SU-DHL-6 (cell line): Measurements from ENCODE around the gene PLK2.
A peak's percentile ranks its signal among the peaks of the same experiment; 100 is the strongest.

Source experiments
- H2AFZ ChIP-seq: fragments of 200-600 bp; sonication (generic); 2 replicates; pipeline ENCODE4 v1.6.1; 2014; ENCODE audit warnings: low read depth, mild to moderate bottlenecking, moderate library complexity, mixed read lengths, antibody characterized with exemption, low read length; ENCODE audit not compliant: severe bottlenecking
- H3F3A ChIP-seq: fragments of 200-600 bp; shearing (Covaris generic); 2 replicates; pipeline ENCODE4 v1.6.0; 2016; ENCODE audit warnings: antibody characterized with exemption, mild to moderate bottlenecking; ENCODE audit not compliant: insufficient read depth
- H3K27ac ChIP-seq: fragments of 200-600 bp; sonication (generic); 2 replicates; pipeline ENCODE4 v1.5.1; 2016; ENCODE audit warnings: low read depth, mild to moderate bottlenecking, low read length, moderate library complexity, mixed read lengths
- H3K27me3 ChIP-seq: fragments of 200-600 bp; sonication (generic), shearing (Covaris generic); 2 replicates; pipeline ENCODE4 v1.6.0; 2014; ENCODE audit warnings: mild to moderate bottlenecking, low read length
- H3K36me3 ChIP-seq: fragments of 200-600 bp; sonication (generic); 2 replicates; pipeline ENCODE4 v1.6.1; 2014; ENCODE audit warnings: mild to moderate bottlenecking, low read length, mixed read lengths
- H3K4me2 ChIP-seq: fragments of 300-600, 200-600 bp; shearing (Covaris generic), sonication (generic); 2 replicates; pipeline ENCODE4 v1.6.0; 2014; ENCODE audit warnings: low read length, low read depth, mild to moderate bottlenecking; ENCODE audit not compliant: poor library complexity, severe bottlenecking
- H3K4me3 ChIP-seq: fragments of 200-600 bp; sonication (generic); 2 replicates; pipeline ENCODE4 v1.5.1; 2014; ENCODE audit warnings: antibody characterized with exemption, low read length, mild to moderate bottlenecking, mixed read lengths; ENCODE audit not compliant: insufficient read depth, poor library complexity, severe bottlenecking
- H3K79me2 ChIP-seq: fragments of 200-600 bp; sonication (generic); 2 replicates; pipeline ENCODE4 v1.6.1; 2014; ENCODE audit warnings: mild to moderate bottlenecking, low read length, moderate library complexity; ENCODE audit not compliant: insufficient read depth
- H3K9ac ChIP-seq: fragments of 200-600 bp; sonication (generic); 2 replicates; pipeline ENCODE4 v1.7.0; 2014; ENCODE audit warnings: mild to moderate bottlenecking, low read length
- H3K9me2 ChIP-seq: fragments of 200-600 bp; sonication (generic); replicated peaks from 2 replicates; pipeline ENCODE4 v1.6.1; 2014; ENCODE audit warnings: low read length; ENCODE audit not compliant: insufficient read depth
- H3K9me3 ChIP-seq: fragments of 200-600 bp; sonication (generic); 2 replicates; pipeline ENCODE4 v1.6.1; 2014; ENCODE audit warnings: low read length, mixed read lengths; ENCODE audit not compliant: insufficient read depth
- H4K20me1 ChIP-seq: fragments of 200-600 bp; sonication (generic); 2 replicates; pipeline ENCODE4 v1.6.1; 2014; ENCODE audit warnings: low read depth, mild to moderate bottlenecking, antibody characterized with exemption, low read length, moderate library complexity, mixed read lengths
- CTCF ChIP-seq: fragments of 200-600 bp; sonication (generic); IDR thresholded peaks from one replicate; pipeline ENCODE4 v1.5.1; 2017; ENCODE audit warnings: antibody characterized with exemption, mild to moderate bottlenecking, low read length, moderate library complexity; ENCODE audit not compliant: insufficient read depth, poor library complexity, severe bottlenecking
- EZH2phosphoT487 ChIP-seq: fragments of 200-600 bp; sonication (generic), shearing (Covaris generic); conservative IDR thresholded peaks from 2 replicates; pipeline ENCODE4 v1.6.1; 2018; ENCODE audit warnings: mild to moderate bottlenecking, antibody characterized with exemption, low read length, moderate library complexity, mixed read lengths

Gene PLK2

DNA sequence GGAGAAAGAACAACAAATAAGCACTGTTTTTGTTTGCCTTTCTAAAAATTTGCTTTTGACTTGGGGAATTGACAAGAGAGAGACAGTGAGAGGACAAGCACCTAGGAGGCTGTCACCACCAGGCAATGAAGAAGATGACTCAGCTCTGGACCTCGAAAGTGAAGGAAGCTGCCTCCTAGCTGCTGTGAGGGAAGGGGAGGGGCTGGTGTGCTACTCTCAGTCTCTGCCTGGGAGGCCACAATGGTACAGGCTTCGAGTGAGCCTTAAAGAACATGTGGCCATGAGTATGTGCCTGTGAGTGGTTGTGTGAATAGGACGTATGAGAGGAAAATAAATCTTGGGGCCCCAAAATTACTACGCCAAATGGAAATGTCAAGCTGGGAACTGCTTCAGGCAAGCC is 7.1 kb upstream of the PLK2 start:
- Histone ChIP-seq H3K36me3 (no peaks in the 10 kb centered on the region), H3K4me2 (no peak overlapping the region), H3K27me3 (no peaks in the 10 kb centered on the region), H2AFZ (no peak overlapping the region), H3K4me3 (no peak overlapping the region), H3K79me2 (no peaks in the 10 kb centered on the region), H3K9me3 (no peaks in the 10 kb centered on the region), H3K9me2 (no peaks in the 10 kb centered on the region), H4K20me1 (no peaks in the 10 kb centered on the region), H3K27ac (no peak overlapping the region), H3F3A (no peaks in the 10 kb centered on the region), H3K9ac (no peak overlapping the region)
- no peak for TF ChIP-seq CTCF
- TF ChIP-seq EZH2phosphoT487 = no peak

DNA sequence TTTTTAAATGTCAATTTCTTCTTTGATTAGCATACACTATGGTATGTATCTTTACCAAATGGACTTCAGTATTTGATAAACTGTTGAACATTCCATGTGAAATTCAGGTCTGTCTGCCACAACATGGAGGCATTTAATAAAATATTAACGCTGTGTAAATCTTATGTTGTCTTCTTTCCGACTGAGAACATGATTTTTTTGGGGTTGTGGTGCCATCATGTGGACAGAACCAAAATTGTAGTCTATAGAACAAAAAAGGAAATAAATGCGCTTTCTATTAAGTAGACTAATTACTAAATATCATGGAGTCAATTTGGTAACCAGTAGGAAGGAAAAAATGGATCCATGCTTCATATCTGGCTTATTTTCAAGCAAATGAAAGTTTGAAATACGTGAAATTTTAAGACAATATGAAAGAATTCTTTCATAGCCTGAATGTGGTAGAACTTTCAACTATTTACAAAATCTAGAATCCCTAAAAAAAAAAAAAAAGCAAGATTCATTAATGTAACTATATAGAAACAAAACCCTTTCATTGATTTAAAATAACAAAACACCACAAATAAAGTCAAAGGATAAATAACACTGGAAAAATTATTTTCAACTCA is 2.8 kb upstream of the PLK2 start:
- Histone ChIP-seq H3F3A (no peaks in the 10 kb centered on the region), H3K4me3 (no peak overlapping the region), H3K9ac (no peak overlapping the region; the same call in 1 of the 2 replicates), H3K9me2 (no peaks in the 10 kb centered on the region), H3K27ac (no peak overlapping the region), H3K4me2 (no peak overlapping the region), H3K27me3 (no peaks in the 10 kb centered on the region), H4K20me1 (no peaks in the 10 kb centered on the region), H3K36me3 (no peaks in the 10 kb centered on the region), H3K9me3 (no peaks in the 10 kb centered on the region), H2AFZ (peak overlapping the region; percentile 28), H3K79me2 (no peaks in the 10 kb centered on the region)
- TF ChIP-seq EZH2phosphoT487 = no peak
- TF ChIP-seq CTCF = peak; percentile 38

DNA sequence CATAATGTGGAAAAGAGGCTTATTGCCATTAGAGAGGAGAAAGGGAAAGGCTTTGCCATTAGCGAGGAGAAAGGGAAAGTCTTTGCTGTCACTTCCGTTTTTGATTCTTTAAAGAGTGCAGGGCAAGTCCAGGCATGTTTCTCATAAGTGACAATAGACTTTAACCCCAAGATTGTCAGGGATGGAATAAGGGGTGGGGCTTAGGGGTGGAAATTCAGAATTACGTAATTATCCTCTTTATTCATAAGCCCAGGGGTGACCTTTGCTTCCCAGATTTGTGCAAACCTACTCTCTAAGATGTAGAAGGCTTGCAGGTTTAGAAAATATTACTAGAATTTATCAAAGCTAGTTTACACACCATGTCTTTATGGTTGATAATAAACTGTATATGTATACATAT is 2.3 kb upstream of the PLK2 start:
- Histone ChIP-seq H2AFZ (peak overlapping the region; percentile 28), H3K36me3 (no peaks in the 10 kb centered on the region), H3K9me3 (no peaks in the 10 kb centered on the region), H3F3A (no peaks in the 10 kb centered on the region), H3K4me2 (no peak overlapping the region), H3K79me2 (no peaks in the 10 kb centered on the region), H3K4me3 (no peak overlapping the region), H3K27me3 (no peaks in the 10 kb centered on the region), H3K9me2 (no peaks in the 10 kb centered on the region), H4K20me1 (no peaks in the 10 kb centered on the region), H3K27ac (no peak overlapping the region), H3K9ac (no peak overlapping the region; the same call in 1 of the 2 replicates)
- TF ChIP-seq CTCF (no peak), EZH2phosphoT487 (no peak)
